Measurements from ENCODE around the gene MMP15. TPM values are rescaled to one million over a fixed set of nuclear protein-coding genes. Genes with fewer than 3 reads are reported as not detected.
"Not testable (repeated sequence)": the region's sequence is repeated elsewhere in the genome, so short reads cannot be mapped to it uniquely, and the experiment has no call there.

Gene MMP15
- total RNA-seq (2021) (4.5 and 7.0 TPM in 2 replicates), Bru-seq, nascent RNA (percentile 30 among the genes with signal in this experiment), BruChase-seq, experiment 1, labeled RNA remaining after a 2-hour chase (percentile 36 among the genes with signal in this experiment), BruChase-seq, experiment 2, labeled RNA remaining after a 6-hour chase (percentile 44 among the genes with signal in this experiment)
- long read RNA-seq, full-length matches to known transcripts = 8 of 8 reads
- long read RNA-seq, partial matches to known transcripts = 0 of 8 reads
- long read RNA-seq, other reads (novel, unspliced or antisense) = 0 of 8 reads

- ChIA-PET POLR2A (ENCODE audit: low non-redundant PET) (interaction anchor here (0.6 kb wide), 1 partner anchor 112 kb away, joined by 3 read pairs; no protein-coding TSS in a partner anchor), CTCF (interaction anchor here (0.5 to 1.2 kb wide), 2 partner anchors 93 to 274 kb away, joined by 3 read pairs; no protein-coding TSS in a partner anchor)
- Histone ChIP-seq H3K4me1 (ENCODE audit: insufficient read depth, low read length, poor library complexity, severe bottlenecking) (peaks cover 27% of the 10 kb centered on the region), H3K4me3 (ENCODE audit: low read depth, low read length, poor library complexity, severe bottlenecking) (peak within 1 kb of the TSS; percentile 70), H3K36me3 (ENCODE audit: insufficient read depth, low read length, poor library complexity, severe bottlenecking) (no peaks in the 10 kb centered on the region), H3K9me3 (ENCODE audit: low read depth, low read length, poor library complexity, severe bottlenecking) (no peaks in the 10 kb centered on the region), H3K27ac (ENCODE audit: low read depth, low read length, poor library complexity, severe bottlenecking) (no peak within 1 kb of the TSS), H3K27me3 (replicated peaks; ENCODE audit: insufficient read depth, low read depth, low read length, poor library complexity) (no peaks in the 10 kb centered on the region)
- peak; percentile 83 for DNase-seq (ENCODE audit: low spot score)
- no peak for TF ChIP-seq CTCF (conservative IDR thresholded peaks at IDR 0.05; ENCODE audit: low read depth, low read length)
- no peak for TF ChIP-seq EZH2 (IDR thresholded peaks at IDR 0.05; ENCODE audit: borderline replicate concordance, low read depth, low read length, poor library complexity, severe bottlenecking)
- BruUV-seq (replicated peaks) = no TSS peak
- intact Hi-C loops (cut with micrococcal nuclease; ENCODE audit: unreplicated experiment) = no loop called here
Observed at GRCh38 chr16:58025351-58026138, at the start of gene MMP15. TSS of gene MMP15 (plus strand) at chr16:58025754. CDS start at chr16:58026351, 597 bp downstream.

- TF ChIP-seq CTCF (conservative IDR thresholded peaks at IDR 0.05; ENCODE audit: low read depth, low read length) = no peak
- TF ChIP-seq EZH2 (IDR thresholded peaks at IDR 0.05; ENCODE audit: borderline replicate concordance, low read depth, low read length, poor library complexity, severe bottlenecking) = no peak
- CTCF ChIA-PET = no interaction called here
Observed at GRCh38 chr16:57976331-57976796, 49.2 kb upstream of the MMP15 start.

GRCh38 chr16:57977418-57978069, 48.0 kb upstream of the MMP15 start:
- DNase-seq (ENCODE audit: low spot score) = peak; percentile 26
- H3K9me3 ChIP-seq (ENCODE audit: low read depth, low read length, poor library complexity, severe bottlenecking) = no peaks in the 10 kb centered on the region
- intact Hi-C loops (cut with micrococcal nuclease; ENCODE audit: unreplicated experiment) = no loop called here
- H3K4me1 ChIP-seq (ENCODE audit: insufficient read depth, low read length, poor library complexity, severe bottlenecking) = no peaks in the 10 kb centered on the region
- TF ChIP-seq CTCF (conservative IDR thresholded peaks at IDR 0.05; ENCODE audit: low read depth, low read length) = no peak; the same call in 1 of the 2 replicates
- no peak for TF ChIP-seq EZH2 (IDR thresholded peaks at IDR 0.05; ENCODE audit: borderline replicate concordance, low read depth, low read length, poor library complexity, severe bottlenecking)
- H3K27me3 ChIP-seq (replicated peaks; ENCODE audit: insufficient read depth, low read depth, low read length, poor library complexity) = no peaks in the 10 kb centered on the region
- no TSS peak for BruUV-seq (replicated peaks)
- no peaks in the 10 kb centered on the region for H3K36me3 ChIP-seq (ENCODE audit: insufficient read depth, low read length, poor library complexity, severe bottlenecking)
- CTCF ChIA-PET = interaction anchor here (0.6 to 0.8 kb wide), 2 partner anchors 37 to 387 kb away, joined by 3 to 7 read pairs; no protein-coding TSS in a partner anchor
- H3K4me3 ChIP-seq (ENCODE audit: low read depth, low read length, poor library complexity, severe bottlenecking) = no peak overlapping the region
- POLR2A ChIA-PET (ENCODE audit: low non-redundant PET) = interaction anchor here (0.6 kb wide), 1 partner anchor 23 kb away, joined by 3 read pairs; no protein-coding TSS in a partner anchor
- no peak overlapping the region for H3K27ac ChIP-seq (ENCODE audit: low read depth, low read length, poor library complexity, severe bottlenecking)

More at GRCh38 chr16:57976331-57976796, 49.2 kb upstream of the MMP15 start:
- Histone ChIP-seq H3K36me3 (ENCODE audit: insufficient read depth, low read length, poor library complexity, severe bottlenecking) (no peaks in the 10 kb centered on the region), H3K4me1 (ENCODE audit: insufficient read depth, low read length, poor library complexity, severe bottlenecking) (no peaks in the 10 kb centered on the region), H3K4me3 (ENCODE audit: low read depth, low read length, poor library complexity, severe bottlenecking) (no peak overlapping the region), H3K9me3 (ENCODE audit: low read depth, low read length, poor library complexity, severe bottlenecking) (no peaks in the 10 kb centered on the region), H3K27me3 (replicated peaks; ENCODE audit: insufficient read depth, low read depth, low read length, poor library complexity) (no peaks in the 10 kb centered on the region), H3K27ac (ENCODE audit: low read depth, low read length, poor library complexity, severe bottlenecking) (no peak overlapping the region)
- intact Hi-C loops (cut with micrococcal nuclease; ENCODE audit: unreplicated experiment) = no loop called here
- POLR2A ChIA-PET (ENCODE audit: low non-redundant PET) = no interaction called here
- no peak for DNase-seq (ENCODE audit: low spot score)
- no TSS peak for BruUV-seq (replicated peaks)

GRCh38 chr16:57978070-57978465, 47.5 kb upstream of the MMP15 start:
- CTCF ChIA-PET = interaction anchor here (0.6 to 0.8 kb wide), 2 partner anchors 38 to 387 kb away, joined by 3 to 7 read pairs; no protein-coding TSS in a partner anchor

More at GRCh38 chr16:57978070-57978465, 47.5 kb upstream of the MMP15 start:
- H3K9me3 ChIP-seq (ENCODE audit: low read depth, low read length, poor library complexity, severe bottlenecking); H3K27ac ChIP-seq (ENCODE audit: low read depth, low read length, poor library complexity, severe bottlenecking); H3K4me3 ChIP-seq (ENCODE audit: low read depth, low read length, poor library complexity, severe bottlenecking); POLR2A ChIA-PET (ENCODE audit: low non-redundant PET); H3K4me1 ChIP-seq (ENCODE audit: insufficient read depth, low read length, poor library complexity, severe bottlenecking); DNase-seq (ENCODE audit: low spot score); intact Hi-C loops (cut with micrococcal nuclease; ENCODE audit: unreplicated experiment); H3K36me3 ChIP-seq (ENCODE audit: insufficient read depth, low read length, poor library complexity, severe bottlenecking); H3K27me3 ChIP-seq (replicated peaks; ENCODE audit: insufficient read depth, low read depth, low read length, poor library complexity); BruUV-seq (replicated peaks): not testable (repeated sequence)
